Occipital lobe (tissue), 2 donors: ENCODE data around the gene HSPA12A. TPM values are rescaled to one million over a fixed set of nuclear protein-coding genes. Genes with fewer than 3 reads are reported as not detected.

Experiments
- DNase-seq: peaks from one replicate; lab custom pipeline; 2025; lab: John Stamatoyannopoulos, UW
- total RNA-seq: library from RNA; depleted of rRNA; stranded (reverse); fragments of >200 nt; gene quantifications from one replicate; pipeline ENCODE4 v1.2.3, GENCODE V29; 2014

Gene HSPA12A
- total RNA-seq, 1 donor from 2014 or later = 17.3 TPM

DNA sequence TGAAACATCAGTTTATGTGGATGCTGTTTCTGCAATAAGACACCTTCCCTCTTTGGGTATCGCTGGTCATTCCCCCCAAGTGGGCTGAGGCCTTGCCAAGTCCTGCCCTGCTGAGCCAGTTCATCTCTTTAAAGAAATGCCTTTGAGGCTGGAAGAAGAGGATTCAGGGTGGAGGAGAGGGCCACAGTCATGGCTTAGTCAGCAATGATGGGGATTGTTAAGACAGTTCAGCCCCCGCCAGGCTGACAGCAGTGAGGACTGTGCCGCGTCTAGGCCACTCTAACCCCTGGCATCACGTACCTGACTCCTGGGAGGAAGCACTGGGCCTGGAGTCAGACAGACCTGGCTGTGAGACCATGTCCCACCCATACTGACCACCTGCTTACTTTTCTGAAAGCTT, 73.3 kb downstream of the HSPA12A start:
- no peak for DNase-seq

DNA sequence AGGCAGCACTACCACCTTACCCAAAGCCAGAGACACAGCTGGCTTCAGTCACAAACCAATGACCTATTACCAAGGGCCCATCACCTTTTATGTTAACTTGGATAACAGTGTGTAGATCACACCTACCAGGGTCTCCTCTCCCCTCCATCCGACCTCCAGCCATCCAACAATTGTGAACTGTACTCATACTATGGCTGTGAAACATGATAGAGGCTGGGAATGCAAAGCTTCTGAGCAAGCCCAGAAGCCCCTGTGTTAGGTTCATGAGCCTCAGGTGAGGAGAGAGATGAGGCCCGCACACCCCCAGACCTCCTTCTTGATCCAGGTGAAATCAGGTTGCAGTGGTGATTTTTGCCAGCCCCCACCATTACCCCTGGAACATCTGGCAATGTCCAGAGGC, 73.9 kb downstream of the HSPA12A start:
- no peak for DNase-seq

DNA sequence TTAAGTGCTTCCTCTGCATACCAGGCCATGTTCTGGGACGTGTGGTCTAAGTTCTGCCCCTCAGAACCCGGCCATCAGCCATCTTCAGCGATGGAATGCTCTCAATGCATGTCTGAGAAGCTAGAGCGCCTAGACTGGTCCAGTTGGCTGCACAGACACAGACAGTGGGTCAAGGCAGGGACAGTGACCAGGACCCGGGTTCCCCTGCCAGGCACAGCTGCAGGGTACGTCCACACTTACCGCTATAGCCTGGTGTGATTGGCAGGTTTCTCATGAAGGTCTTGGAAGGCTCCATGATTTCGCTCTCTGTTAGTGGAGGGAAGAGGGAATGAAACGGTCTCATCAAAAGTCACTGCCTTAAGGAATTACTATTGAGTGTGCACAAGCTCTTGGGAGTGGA, 74.3 kb downstream of the HSPA12A start:
- DNase-seq = no peak

DNA sequence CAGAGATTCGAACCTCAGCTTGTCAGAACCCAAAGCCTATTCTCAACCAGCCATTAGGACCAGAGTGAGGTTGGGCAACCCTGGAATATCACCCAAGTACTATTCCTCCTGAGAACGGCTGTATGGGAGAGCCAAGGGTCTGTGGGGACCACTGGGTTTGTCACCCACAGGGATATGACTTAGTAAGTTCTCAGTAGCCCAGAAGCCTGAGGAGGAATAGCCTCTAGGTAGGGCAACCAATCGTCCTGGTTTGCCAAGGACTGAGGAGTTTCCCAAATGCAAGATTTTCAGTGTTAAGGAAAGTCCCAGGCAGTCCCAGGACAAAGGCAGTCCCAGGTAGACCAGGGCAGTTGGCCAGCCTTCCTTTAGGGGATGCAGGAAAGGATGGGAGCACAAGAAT, 74.9 kb downstream of the HSPA12A start:
- no peak for DNase-seq

DNA sequence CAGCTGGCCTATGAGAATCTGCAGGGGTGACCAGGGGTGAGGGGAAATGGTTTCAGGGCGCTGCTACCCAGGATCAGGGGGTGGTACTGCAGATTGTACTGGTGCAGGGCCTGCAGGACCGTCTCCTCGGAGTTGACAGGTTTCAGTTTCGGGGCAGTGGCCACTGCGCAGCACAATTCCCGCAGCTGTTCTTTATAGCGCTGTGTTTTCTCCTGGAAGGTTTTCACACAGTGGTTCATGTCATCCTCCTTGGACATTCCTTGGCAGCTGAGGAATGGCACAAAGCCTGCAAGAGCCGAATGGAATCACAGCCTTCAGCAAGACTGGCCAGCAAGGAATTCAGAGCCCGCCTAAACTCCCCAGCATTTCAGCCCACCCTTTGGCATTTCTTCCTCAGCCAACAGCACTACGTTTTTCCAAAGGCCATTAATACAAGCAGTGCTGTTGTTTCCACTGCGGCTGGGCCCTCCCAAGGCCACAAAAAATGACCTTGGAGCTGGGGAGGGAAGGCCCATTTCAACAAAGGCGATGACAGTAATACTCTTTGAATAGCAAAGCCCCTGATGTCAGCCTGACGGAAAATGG, 76.7 kb downstream of the HSPA12A start:
- DNase-seq = no peak

DNA sequence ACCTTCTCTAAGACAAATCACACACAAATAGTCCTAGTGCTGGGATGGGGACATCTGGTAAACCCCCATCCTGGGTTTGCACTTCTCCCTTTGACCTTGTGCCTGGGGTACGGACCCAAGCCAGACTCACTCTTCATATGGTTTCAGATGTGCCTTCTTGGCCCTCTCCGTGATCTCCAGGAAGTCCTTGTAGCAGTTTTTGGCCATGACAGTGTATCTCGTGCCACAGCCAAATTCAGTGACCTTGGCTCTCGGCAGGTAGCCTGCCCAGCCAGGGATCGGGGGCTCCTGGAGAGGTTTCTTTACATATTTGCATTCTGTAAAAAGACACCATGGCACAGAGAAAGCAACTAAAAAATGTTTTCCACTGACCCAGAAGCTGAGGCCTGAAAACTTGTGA, 77.7 kb downstream of the HSPA12A start:
- DNase-seq = no peak

DNA sequence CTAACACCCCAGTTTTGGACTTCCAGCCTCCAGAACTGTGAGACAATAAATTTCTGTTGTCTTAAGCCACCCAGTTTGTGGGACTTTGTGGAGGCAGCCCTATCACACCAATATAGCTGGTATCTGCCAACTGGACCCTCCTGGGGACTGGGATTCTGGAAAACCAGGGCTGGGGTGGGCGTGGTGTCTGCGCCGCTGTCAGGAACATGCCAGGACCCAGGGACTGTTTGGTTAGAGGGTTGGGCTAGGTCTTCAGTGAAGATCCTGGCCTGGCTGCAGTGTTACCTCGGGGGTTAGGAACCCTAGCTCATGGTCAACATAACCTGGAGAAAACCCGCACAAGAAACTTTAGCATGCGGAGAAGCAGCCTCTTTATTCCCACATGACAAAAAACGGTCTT, 79.0 kb downstream of the HSPA12A start:
- no peak for DNase-seq

DNA sequence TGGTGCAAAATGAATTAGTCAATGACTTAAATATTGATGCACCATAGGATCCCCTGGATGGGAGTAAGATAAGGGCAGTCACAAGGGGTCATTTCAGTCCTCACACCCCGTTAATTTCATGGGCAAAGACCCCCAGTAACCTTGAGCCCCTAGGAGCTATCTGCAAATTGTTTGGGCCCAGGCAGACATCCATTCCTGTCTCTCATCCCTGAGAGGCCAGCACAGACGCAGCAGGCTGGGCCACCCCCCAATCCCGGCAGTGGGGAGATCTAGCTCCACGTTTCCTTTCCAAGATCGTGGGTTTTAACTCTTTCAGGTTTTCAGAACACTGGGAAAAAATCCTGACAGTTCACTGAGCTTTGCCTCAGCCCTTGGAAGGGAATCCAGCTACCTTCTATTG, 81.5 kb downstream of the HSPA12A start:
- no peak for DNase-seq

DNA sequence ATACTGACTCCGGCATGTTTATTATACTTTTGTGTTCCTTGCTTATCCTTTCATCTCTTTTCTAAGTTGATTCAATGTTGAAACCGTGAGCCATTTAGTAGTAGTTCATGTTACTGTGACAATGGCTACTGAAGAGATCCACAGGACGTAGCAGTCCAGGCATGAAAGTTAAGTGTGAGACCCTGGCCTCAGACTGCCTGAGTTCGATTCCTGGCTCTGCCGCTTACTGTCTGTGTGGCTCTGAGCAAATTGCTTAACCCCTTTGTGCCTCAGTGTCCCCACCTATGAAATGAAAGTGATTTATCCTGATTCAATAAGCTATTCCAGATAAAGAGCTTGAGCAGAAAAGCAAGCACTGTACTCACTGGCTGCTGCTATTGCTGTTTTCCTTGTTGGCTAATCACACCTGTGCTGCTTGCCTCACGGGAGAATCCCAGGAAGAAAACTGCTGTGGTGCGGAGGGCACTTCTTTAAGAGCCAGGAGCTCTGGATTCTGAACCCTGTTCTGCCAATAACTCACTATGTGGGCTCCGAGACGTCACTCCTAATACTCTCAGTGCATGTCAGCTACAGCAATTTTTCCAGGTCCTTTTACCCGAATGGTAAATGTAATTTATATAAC, 83.2 kb downstream of the HSPA12A start:
- no peak for DNase-seq

DNA sequence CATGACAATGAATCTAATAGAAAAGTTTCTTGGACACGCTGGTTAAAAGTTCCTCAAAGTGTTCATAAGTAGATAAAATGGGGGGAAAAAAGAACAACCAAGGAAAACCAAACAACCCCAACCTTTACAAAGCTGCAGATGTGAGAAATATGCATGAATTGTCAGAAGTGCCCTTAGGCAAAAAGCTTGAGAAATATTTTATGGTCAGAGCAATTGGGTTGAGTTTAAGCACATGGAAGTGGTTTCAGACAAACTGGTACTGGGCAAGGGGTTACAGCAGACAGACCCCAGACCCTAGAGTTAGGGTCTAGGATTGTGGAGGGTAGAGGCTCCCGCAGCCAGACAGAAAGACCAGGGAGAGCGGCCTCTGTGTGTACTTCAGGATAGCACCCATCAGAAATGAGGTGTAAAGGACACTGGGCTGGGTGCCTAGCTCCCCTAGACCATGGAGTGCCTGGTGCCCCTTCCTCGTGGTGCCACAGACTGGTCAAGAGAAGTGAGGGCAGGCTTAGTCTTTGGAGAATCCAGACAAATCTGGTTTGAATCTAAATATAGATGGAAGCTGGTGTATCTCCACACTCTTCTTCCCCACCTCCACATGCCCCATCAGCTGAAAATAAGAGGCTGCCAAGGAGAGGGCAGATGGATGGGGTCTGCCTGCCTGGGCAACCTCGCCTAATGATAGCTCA, 84.4 kb downstream of the HSPA12A start:
- DNase-seq = no peak

DNA sequence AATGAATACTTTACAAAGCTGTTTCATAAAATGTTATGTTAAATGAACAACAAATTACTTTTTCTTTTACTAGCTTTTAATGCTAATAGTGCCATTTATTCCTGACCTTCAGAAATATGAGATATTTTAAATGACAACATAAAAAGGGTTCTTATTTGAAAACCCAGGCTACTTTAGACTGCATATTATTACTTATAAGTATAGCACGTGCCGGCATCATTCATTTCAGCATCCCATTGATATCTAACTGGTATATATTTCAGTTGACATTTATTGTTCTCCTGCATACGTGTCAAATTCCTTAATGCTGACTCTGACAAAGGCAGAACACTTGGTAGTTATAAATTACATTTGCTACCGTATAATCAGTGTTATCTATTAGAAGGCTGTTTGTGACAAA, 86.3 kb downstream of the HSPA12A start:
- DNase-seq = no peak

DNA sequence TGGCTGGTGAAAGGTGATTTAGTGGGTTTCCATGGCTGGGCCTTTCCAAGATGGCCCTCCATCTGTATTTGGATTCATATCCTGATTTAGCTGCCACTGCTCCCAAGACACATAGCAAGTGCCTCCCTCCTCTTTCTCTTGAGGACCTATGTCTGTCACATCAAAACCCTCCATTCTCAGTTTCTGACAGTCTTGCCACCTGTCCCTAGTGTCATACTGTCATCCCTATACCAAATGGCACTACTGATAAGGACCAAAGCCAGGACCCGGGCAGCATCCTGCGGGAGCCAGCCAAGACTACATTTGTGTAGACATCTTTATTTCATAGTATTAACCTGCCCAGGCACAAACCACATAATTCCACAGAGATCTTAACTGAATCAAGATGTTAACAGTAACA, 86.8 kb downstream of the HSPA12A start:
- no peak for DNase-seq

DNA sequence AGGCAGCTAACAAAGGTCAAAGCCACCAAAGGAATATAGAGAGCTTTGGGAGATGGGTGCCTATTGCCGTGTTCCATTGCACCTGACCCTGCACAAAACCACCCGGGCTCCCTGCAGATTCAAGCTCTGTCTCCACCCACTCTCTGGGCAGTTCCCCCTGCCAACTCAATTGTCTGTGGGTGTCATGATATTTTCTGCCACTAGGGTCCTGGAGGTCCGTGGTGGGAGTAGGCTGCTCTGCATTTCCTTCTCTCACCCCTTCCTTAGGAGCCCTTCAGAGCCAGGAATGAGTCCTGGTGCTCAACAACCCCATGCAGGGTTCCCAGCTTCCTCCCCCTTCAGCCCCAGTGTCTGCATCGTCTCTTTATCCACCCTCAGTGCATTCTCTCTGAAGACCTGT, 87.5 kb downstream of the HSPA12A start:
- no peak for DNase-seq

DNA sequence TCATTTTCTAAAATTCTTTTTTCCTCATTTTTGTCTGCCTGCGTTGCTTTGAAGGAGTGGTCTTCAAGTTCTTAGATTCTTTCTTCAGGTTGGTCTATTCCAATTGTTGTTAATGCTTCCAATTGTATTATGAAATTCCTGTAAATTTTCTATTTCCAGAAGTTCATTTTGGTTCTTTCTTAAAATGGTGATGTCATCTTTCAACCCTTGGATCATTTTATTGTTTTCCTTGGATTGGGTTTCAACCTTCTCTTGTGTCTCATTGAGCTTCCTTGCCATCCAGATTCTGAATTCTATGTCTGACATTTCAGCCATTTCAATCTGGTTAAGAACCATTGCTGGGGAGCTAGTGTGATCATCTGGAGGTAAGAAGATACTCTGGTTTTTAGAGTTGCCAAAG, 88.5 kb downstream of the HSPA12A start:
- DNase-seq = no peak

DNA sequence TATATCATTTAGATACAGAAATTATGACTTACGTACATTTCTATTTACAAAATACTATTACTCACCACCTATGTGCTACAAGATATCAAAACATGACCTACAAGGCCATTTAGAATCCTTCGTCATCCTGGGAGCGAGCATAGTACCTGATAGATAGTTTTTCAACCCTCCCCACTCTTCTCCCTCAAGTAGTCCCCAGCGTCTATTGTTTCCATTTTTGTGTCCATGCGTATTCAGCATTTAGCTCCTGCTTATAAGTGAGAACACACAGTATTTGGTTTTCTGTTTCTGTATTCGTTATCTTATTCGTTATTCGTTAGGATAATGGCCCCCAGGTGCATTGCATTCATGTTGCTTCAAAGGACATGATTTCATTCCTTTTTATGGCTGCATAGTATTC, 93.5 kb downstream of the HSPA12A start:
- no peak for DNase-seq

DNA sequence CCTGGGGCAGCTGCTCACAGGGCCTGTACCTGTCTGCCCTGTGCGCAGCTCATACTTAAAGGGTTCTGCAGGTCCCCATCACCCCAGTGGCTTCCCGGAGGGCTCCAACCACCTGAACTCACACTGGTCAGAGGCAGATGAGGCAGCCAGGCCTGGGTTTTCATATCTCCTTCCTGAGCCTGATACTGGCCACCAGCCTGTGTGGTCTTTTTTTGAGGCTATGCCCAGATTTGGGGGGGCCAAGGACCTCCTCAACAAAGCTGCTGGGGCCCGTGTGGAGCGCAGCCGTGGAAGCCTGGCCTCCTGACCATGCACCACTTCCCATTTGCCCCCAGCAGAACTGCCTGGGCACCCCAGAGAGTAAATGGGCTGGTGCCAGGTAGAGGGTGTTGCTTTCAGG, 95.9 kb downstream of the HSPA12A start:
- no peak for DNase-seq

DNA sequence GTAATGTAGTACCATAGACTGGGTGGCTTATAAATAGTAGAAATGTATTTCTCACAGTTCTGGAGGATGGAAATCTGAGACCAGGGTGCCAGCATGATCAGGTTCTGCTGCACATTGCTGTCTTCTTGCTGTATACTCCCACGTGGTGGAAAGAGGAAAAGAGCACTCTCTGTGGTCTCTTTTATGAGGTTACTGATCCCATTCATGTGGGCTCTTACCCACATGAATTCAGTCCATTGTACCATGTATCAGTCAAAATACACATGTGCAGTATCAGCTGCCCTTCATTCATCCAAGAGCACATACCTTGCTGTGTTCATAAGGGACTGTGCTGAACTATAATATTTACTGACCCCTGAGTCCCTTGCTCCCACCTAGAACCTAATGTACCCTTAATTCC, 104.5 kb downstream of the HSPA12A start:
- DNase-seq = no peak

DNA sequence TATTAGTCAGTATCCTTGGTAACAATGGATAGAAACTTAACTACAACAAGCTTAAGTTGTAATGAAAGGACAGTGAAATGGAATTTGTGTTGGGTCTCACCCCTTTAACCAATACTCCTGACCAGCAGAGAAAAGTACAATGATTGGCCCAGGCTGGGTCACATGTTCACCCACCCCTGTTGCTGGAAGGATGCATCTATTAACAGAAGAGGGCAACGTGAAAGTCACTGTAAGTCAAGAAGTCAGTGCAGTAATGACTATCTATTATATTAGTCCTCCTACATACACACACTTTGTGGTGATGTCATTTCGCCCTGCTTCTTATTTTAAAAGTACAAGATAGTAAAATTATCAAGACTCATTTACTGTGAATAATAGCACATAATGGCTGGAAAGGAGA, 105.4 kb downstream of the HSPA12A start:
- DNase-seq = no peak

DNA sequence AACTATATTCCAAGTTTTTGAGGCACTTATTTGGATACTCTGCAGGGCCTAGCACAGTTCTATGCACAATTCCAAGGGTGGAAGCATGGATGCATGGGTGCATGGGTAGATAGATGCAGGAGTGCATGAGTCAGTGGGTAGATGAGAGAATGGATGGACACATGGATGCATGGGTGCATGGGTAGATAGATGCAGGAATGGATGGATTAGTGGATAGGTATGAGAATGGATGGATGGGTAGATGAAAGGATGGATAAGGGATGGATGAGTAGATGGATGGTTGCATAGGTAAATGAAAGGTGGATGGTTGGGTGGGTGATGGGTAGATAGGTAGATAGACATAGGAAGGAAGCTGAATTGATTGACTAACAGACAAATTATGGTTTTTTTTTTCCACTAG, 106.0 kb downstream of the HSPA12A start:
- DNase-seq = no peak

DNA sequence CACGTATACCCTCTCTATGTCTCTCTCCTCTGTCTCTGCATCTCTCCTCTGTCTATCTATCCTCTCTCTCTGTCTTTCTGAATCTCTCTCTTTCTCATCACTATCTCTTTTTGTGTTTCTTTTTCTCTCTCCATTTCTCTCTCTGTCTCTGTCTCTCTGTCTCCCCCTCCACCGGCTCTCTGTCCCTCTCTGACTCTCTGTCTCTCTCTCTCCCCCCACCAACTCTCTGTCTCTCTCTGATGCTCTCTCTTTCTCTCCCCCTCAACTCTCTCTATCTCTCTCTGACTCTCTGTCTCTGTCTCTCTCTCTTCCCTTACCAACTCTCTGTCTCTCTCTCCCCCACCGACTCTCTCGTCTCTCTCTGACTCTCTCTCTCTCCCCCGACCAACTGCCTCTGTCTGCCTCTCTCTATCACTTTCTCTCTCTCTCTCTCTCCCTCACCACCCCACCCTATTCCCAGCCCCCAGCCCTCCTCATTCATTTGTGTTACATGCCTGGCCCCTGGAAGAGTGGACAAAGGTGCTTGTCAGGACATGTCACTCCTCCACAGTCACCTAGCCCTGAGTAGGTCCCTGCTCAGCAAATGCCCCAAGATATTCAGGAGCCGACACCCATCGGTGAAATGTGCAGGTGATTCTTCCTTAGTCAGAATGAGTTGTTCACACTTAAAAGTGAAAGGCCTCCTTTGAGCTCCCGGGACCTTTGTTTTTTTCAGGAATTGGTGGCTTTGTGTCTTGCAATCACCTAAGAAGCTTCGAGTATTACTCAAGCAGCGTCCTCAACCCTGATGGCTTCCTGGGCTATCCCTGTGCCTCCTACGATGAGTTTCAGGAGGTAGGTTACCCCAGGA, 108.0 kb downstream of the HSPA12A start:
- no peak for DNase-seq

DNA sequence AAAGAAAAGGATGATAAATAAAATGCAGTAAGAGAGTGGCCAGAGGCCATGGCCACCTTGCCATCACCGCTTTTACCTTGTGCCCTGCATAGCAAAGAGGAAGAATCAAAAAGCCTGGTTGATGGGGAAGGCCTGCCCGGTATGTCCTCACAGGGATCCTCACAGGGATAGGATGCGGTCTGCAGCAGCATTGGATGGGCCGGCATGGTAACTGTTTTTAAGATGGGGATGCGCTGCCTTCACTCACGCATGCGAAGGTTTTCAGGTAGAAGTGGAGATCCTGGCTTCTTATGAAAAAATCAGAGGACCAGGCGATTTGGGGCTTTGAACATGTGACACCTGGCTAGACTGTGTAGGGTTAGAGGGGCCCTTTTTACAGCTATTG, 109.2 kb downstream of the HSPA12A start:
- no peak for DNase-seq

DNA sequence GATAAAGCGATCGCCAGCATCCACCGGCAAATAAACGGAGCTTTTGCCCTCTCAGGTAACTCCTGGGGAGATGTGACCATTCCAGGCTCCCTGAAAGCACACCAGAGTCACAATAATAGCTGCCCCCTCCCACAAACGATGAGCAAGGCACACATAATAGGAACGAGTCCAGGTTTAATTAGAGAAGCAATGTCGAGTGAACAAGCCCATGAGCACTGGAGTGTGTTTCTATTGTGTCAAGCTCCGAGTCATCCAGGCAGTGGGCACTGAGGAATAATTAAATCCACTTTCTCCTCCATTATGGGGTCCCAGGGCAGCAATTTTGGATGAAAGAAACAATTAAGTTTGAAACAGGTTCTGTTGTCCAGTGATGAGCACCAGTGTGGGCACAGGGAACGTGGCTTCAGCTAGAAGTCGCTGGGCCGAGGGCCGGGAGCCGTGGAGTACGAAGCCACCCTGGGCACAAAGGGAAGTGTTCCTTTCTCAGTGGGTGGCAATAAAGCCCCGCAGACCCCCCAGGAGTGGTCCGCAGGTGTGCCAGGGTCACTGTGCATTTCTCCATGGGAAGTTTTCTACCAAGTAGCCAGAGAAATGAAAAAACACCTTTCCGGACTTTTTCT, 109.7 kb downstream of the HSPA12A start:
- no peak for DNase-seq
